GM21360 (cell line): ENCODE results near the gene INPP5A.
"Not testable (repeated sequence)": the region's sequence is repeated elsewhere in the genome, so short reads cannot be mapped to it uniquely, and the experiment has no call there.

Experiments used
- ATAC-seq: cut with Tn5 transposase; IDR thresholded peaks from one replicate; pipeline ENCODE4 v1.9.1; 2021; ENCODE audit warnings: mild to moderate bottlenecking, moderate library complexity; ENCODE audit not compliant: unreplicated experiment

The INPP5A gene

GRCh38 chr10:132699411-132700155 is 162.0 kb downstream of the INPP5A start:
- no peak for ATAC-seq

GRCh38 chr10:132700156-132701098 is 162.8 kb downstream of the INPP5A start:
- ATAC-seq: no peak

GRCh38 chr10:132701099-132701845 is 163.7 kb downstream of the INPP5A start:
- no peak for ATAC-seq

DNA sequence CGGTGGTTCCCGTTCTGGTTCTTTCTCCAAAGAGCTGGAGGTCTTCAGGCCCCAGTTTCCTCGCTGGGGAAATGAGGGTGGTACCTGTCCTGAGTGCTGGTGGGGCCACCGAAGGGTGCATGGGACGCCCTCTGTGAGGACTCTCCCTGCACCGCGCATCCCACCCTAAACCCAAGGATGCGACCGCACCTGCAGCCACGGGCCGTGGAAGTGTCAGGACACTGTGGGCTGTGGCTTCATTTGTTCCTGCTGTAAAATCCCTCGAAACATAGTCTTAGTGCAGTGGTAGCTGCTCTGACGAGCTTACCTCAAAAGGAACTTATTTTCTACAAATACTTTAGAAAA is 164.2 kb downstream of the INPP5A start:
- ATAC-seq: no peak

DNA sequence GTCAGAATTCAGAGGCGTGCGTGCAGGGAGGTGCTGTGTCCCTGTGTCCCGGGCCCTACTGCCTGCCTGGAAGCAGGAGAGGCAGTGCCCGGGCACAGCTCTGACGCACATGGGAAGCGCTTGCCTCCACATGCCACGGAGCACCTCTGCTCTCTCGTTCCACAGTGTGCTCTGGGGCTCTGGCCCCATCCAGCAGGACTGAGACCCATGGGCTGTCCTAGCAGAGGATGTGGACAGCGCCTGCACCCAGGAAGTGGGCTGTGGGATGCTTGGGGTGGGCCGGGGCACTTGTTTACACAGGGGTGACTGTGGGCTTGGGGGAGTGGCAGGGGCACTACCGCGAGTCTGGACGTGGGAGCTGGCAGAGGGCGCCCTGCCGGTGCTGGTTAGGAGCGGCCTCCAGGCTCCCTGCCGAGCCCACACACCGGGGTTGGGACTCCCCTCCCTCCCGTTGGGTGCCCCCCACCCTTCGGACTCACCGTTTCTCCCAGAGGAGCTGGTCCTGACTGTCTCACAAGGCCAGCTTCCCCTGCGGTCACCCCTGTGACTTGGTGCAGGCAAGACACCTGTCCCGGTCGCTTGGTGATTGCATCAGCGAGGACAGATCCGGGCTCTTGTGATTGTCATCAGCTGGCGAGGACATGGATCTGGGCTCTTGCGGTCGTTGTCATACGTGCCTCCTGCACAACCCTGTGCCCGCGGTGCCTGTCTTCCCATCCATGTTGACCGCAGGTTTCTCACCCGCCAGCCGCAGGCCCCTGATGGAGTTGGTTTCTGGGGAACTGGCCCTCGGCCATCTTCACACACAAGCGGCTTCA is 165.2 kb downstream of the INPP5A start:
- no peak for ATAC-seq

DNA sequence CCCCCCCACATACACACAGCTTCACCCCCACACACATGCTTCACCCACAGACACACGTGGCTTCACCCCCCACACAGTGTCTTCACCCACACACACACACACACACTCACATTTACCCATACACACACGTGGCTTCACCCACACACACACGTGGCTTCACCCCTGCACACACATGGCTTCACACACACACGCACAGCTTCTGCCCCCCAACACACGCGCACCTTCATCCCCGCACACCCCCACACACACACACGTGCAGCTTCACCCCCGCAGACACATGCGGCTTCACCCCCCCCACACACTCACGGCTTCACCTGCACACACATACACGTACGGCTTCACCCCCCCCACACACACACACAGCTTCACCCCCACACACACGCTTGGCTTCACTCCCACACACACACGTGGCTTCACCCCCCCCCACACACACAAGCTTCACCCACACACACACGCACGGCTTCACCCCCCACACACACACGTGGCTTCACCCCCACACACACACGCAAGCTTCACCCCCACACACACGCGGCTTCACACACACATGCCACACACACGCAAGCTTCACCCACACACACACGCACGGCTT is 165.9 kb downstream of the INPP5A start:
- no peak for ATAC-seq

DNA sequence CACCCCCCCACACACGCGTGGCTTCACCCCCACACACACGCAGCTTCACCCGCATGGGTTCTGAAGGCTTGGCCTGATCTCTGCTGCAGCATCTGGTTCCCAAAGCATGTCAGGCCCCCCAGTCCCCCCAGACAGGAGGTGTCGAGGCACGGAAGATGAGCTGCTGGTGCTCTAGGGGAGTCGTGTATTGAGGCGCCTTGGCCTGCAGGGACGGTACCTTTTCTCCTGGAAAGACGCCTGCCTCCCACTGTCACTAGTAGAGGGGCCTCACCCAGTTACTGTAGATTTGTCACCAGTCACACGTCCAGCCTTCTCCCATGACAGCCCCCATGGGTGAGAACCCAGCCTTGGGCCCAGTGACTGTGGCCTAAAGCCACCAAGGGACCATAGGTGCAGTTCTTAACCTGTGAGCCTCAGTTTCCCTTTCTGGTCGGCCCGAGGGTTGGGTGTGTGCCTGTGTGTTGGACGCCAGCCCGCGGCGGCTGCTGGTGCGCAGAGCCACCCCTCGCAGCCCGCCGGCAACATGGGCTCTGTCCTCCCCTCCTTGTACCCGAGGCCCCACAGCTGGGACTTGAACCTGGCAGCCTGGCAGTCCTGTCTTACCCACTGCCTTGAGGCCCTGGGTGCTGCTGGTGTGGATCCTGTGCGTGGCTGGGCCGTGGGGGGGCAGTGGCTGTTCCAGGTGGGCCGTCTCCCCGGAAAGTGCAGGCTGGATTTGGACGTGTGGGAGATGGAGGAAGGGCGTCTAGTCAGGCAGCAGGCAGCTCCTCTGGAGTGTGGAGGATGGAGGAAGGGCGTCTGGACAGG is 166.6 kb downstream of the INPP5A start:
- ATAC-seq: no peak

DNA sequence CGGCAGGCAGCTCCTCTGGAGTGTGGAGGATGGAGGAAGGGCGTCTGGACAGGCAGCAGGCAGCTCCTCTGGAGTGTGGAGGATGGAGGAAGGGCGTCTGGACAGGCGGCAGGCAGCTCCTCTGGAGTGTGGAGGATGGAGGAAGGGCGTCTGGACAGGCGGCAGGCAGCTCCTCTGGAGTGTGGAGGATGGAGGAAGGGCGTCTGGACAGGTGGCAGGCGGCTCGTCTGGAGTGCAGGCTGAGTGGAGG is 167.2 kb downstream of the INPP5A start:
- not testable (repeated sequence) for ATAC-seq

- no peak for ATAC-seq
Observed at GRCh38 chr10:132705173-132705572, 167.6 kb downstream of the INPP5A start.

GRCh38 chr10:132705943-132706342 is 168.4 kb downstream of the INPP5A start:
- no peak for ATAC-seq

- no peak for ATAC-seq
Observed at GRCh38 chr10:132706701-132707100, 169.1 kb downstream of the INPP5A start.

- no peak for ATAC-seq
Observed at GRCh38 chr10:132707121-132707775, 169.7 kb downstream of the INPP5A start.

- ATAC-seq: no peak
Observed at GRCh38 chr10:132707776-132708171, 170.2 kb downstream of the INPP5A start.

- no peak for ATAC-seq
Observed at GRCh38 chr10:132708441-132708840, 170.9 kb downstream of the INPP5A start.

DNA sequence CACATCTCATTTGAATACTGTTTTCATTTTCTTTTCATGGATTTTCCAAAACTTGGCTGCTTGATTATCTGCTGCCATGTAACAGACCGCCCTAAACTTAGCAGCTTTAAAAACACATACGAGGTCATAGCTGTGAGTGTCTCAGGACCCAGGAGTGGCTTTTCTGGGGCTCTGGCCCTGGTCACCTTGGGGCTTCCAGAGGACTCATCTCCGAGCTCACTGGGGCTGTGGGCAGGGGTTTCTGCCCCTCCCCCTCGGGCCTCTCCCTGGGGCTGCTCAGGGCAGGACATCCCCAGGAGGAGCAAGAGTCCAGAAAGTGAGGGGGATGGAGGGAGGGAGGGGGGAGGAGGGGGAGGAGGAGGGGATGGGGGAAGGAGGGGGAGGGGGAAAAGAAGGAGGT is 171.3 kb downstream of the INPP5A start:
- ATAC-seq: no peak

DNA sequence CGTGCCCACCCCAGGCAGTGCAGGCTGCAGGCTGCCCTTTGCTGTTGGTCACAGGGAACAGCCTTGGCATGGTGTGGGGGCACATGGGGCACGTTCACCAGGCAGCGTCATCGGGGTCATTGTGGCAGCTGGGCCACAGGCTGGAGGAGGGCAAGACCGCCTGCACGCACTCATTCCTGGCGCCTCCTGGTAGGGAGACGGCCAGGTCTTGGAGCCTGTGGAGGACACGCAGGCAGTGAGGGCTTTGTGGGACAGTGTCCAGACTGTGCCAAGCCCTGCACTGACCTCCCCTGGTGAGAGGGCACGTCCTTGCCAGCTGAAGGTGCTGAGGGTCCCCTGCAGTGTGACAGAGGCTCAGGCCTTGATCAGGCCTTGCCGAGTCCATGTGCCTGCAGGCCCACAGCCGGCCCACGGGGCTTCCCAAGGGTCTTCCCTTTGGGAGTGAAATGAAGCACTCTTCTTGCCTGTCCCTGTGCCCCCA is 171.9 kb downstream of the INPP5A start:
- ATAC-seq: no peak

GRCh38 chr10:132710036-132710686 is 172.6 kb downstream of the INPP5A start:
- no peak for ATAC-seq
